Activated naive CD4-positive, alpha-beta T cell (primary cell): ENCODE results near the gene TBX1.
"Not testable (repeated sequence)": the region's sequence is repeated elsewhere in the genome, so short reads cannot be mapped to it uniquely, and the experiment has no call there.

ENCODE experiments used
- DNase-seq, 4 experiments: peaks; one replicate each; lab custom pipeline; 2025; lab: John Stamatoyannopoulos, UW

Gene TBX1

DNA sequence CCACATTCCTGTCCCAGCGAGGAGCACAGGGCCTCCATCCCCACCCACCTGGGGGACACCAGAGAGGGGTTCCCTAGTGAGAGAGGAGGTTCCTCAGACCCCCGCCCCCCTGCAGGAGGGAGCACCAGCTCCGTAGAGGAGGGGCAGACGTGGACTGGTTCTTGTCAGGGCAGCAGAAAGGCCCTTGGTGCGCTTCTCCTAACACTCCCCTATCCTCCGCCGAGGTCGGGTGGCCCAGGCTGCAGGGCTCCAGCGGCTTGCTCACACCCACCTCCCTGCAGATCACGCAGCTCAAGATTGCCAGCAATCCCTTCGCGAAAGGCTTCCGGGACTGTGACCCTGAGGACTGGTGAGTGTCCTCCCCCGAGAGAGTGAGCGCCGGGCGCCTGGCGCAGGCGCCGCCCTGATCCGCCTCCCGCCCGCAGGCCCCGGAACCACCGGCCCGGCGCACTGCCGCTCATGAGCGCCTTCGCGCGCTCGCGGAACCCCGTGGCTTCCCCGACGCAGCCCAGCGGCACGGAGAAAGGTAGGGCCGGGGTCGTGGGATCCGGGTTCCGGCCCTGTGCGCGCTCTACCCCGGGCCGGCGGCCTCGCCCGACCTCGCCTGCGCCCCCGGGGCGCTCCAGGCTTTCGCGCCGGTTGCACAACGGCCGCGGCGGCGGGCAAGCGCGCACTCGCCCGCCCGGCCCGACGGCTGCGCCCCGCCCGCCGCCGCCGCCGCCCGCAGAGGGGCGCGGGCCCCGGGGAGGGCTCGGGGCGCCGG, 5.1 kb downstream of the TBX1 start:
- no peak for DNase-seq

DNA sequence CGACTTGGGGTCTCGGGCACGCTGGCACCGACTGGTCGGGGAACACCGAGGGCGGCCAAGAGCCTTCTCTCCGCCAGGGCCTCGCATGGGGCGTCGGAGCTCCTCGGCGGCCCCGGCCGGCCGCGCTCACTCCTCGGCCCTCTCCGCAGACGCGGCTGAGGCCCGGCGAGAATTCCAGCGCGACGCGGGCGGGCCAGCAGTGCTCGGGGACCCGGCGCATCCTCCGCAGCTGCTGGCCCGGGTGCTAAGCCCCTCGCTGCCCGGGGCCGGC, 5.6 kb downstream of the TBX1 start:
- DNase-seq, result no peak

DNA sequence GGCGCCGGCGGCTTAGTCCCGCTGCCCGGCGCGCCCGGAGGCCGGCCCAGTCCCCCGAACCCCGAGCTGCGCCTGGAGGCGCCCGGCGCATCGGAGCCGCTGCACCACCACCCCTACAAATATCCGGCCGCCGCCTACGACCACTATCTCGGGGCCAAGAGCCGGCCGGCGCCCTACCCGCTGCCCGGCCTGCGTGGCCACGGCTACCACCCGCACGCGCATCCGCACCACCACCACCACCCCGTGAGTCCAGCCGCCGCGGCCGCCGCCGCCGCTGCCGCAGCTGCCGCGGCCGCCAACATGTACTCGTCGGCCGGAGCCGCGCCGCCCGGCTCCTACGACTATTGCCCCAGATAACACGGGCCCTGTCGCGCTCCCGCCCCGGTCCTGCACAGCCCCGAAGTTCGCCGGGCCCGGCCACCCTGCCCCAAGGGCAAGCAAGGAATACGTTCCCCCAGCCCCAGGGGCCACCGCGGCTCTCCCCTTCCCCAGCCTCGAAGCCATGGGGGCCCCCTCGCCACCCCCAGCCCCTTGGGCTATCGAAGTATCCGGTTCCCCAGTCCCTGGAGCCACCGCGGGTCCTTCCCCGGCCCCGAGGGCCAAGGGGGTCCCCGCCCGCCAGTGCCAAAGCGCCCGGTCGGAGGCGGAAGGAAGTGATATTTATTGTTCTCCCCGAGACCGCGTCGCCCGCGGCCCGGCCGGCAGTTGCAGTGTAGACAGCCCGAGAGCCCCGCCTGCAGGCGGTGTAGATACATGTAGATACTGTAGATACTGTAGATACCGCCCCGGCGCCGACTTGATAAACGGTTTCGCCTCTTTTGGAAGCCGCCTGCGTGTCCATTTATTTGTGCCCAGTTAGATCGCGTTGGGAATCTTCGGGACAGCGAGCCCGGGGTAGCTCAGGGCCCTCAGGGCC, 6.2 kb downstream of the TBX1 start:
- peak in 2 of 4 experiments; percentile 9 to 19 for DNase-seq

DNA sequence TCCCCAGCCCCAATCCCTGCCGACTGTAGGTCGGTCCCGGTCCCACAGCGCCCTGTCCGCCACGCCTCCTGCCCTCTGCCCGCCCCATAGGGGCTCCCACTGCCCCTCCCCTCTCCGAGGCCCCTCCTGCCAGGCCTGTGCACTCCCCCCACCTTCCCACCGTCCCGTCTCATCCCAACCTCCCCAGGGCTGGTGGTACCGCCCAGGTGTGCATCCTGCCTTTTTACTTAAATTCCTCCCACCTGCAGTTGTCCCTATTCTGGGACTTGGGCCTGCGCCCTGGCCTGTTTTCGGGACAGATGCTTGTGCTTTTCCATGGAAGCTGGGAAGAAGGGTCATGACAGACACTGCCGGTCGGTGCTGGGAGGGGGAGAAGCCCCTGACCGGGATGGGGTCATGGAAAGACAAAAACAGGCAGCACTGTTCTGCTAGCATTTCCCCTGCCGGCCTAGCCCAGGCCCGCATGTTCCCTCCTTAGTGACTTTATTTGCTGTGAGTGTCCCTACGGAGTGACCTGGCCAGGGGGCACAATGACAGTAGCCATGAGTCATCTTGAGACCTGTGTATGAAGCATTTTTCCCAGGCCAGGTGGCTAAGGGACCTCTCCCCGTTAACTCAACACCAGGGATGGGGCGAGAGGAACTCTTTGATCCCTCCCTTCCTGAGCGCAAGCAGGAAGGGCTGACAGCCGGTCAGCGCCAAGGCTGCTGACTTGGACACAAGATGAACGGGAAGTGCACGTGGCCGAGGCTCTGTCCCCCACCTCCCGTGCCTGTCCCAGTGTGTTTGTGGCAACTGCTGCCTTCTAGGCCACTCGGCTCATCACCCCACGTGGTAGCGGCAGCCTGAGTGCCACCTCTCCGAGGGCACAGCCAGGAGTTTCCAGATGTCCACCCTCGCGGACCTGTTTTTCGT, 7.1 kb downstream of the TBX1 start:
- no peak for DNase-seq

DNA sequence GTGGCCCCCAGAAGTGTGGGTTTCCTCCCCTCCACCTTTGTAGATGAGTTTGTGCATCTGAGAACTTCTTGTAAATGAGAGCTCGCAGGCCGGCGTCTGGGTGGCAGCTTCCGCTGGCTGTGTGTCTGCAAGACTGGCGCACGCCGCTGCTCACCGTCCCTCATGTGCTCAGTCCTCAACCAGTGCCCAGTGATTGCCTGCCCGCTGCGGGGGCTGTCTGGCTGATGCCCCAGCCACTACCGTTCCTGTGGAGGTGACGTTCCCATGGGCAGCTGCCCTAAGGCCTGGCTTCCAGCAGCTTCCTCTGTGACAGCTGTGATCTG, 8.8 kb downstream of the TBX1 start:
- DNase-seq, result no peak

DNA sequence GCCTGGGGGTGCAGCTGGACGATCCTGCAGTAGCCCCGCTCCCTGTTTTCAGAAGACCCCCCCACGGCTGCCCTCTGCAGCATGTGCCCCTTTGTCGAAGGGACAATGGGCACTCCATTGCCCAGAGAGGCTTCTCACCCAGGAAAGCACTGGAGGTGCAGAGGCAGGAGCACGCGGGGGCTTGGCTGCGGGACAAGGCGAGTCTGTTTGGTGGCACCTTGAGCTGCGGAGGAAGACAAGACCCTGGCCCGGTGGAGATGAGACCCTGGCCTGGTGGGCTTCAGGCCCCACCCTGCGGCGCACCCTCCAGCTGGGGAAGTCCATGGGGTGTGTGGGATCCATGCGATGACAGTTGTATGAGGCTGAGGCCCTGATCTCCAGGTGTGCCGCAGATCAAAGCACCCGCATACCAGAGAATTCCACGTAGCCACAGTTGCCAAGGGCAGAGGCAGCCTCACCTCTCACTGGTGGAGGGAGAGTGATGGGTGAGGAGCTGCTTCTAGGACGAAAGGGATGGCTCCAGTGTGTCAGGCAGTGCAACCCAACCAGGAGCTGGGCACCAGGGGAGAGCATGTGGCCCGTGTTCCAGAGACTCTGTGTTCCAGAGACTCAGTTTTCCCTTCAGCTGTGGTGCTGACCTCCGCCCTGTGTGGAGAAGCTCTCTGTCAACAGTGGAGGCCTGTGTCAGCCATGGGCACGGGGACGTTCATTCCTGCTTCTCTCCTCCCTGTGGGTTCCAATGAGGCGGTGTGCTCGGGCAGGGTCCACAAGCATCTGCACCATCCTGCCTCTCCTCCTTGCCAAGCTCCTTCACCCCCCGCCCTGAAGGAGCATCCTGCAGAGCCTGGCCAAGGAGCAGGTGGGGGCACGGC, 10.0 kb downstream of the TBX1 start:
- no peak for DNase-seq

DNA sequence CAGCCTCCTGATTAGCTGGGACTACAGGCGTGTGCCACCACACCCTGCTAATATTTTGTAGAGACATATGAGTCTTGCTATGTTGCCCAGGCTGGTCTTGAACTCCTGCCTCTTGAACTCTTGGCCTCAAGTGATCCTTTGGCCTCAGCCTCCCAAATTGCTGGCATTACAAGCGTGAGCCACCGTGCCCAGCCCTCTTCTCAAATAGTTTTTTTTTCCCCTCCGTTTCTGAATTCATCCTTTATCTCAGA, 11.8 kb downstream of the TBX1 start:
- no peak for DNase-seq

DNA sequence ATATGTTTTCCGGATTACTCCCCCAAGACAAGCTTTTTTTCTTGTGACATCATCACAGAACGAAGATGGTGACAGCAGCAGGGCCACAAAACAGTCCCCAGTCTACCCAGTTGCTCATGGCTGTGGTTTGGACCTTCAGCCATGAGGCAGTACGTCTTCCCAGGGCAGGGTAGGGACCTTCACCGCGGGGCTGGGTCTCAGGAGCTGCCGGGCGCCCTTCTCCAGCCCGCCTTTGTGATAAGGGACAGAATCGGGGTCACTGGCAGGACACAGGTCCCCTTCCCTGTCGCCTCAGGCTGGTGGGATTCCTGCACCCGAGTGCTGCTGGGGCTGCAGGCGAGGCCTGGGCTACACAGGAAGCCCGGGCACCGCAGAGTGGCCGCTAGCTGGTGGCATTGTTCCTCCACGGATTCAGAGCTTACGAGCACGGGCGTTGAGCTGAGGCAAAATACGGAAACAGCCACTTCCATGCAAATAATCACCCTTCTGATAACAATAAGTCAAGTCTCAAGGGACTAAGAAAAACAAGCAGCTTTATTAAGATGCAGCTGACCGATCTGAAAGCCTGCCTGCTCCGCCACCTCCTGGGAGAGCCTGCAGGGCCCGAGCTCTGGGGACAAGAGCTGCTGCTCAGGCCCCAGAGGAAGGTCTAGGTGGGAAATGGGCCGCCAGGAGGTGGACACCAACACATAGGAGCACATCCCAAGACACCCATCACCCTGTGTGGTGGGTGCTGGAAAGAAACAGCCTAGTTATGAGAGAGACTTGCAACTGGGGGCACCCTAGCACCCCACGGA, 12.3 kb downstream of the TBX1 start:
- DNase-seq, result no peak

DNA sequence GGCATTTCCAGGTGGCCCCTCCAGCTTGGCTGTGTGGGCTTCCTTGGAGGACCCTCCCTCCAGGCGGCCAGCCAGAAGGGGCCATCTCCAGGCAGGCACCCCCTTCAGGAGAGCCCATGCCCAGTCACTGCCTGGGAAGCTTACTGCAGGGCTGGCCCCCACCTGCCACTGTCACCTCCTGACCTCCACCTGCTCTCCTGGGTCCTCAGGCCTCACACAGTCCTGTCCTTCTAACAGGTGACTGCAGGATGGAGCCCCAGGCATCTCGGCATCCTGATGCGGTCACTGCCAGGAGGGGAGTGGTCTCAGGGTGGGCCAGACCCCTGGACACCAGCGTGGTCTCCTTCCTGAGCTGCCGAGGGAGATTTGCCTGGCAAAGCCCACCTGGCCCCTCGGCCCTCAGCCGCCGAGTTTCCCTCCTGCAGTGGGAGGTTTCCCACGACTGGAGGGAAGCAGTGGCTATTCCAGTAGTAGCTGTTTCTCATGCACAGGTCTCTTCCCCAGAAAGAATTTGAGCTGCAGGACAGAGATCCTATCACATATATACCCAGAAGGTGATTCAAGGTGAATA, 13.0 kb downstream of the TBX1 start:
- DNase-seq, result no peak

DNA sequence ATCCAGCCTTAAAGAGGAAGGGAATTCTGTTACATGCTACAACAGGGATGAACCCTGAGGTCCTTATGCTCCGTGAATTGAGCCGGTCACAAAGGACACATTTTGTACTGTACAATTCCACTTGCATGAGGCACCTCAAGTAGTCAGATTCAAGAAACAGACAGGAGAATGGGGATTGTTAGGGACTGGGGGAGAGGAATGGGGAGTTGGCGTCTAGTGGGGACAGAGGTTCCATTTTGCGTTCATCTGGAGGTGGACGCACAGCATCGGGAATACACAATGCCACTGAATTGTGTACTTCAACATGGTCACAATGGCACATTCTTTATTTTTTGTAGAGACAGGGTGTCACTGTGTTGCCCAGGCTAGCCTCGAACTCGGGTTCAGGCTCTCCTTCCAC, 14.1 kb downstream of the TBX1 start:
- DNase-seq, result no peak

DNA sequence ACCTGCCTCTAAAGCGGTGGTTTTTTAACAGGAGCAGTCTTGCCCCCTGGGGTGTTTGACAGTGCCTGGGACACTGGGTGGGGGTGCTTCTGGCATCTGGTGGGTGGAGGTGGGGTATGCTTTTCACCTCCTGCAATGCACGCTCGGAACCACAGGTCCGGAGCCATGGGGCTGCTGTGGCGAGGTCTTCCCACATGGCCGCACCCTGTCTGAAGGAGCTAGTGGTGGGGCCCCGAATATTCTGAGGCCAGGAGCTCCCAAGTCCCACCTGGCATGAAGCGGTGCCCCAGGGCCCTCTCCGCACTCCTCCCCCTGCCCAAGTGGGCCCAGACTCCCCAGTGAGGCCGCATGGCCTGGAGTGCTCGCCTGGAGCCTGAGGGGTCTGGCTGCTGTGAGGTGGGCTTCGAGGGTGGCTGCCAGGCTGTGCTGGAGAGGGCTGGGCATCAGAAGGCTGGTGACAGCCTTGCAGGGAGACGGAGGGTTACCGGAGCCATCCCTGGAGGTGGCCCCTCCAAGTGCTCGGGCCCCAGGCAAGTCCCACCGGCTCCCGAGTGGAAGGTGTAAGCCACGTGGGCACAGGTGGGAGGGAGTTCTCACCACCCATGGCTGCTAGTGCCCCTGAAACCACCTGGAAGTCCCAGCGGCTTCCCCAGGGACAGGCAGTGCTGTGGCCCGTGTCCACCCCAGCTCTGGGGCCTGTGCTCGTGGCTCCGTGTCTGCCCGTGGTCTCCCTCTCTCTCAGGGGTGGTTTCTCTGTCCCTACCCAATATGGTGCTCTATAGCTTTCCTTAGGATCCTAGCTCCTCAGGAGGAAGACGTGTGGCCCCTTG, 15.1 kb downstream of the TBX1 start:
- DNase-seq, result no peak

DNA sequence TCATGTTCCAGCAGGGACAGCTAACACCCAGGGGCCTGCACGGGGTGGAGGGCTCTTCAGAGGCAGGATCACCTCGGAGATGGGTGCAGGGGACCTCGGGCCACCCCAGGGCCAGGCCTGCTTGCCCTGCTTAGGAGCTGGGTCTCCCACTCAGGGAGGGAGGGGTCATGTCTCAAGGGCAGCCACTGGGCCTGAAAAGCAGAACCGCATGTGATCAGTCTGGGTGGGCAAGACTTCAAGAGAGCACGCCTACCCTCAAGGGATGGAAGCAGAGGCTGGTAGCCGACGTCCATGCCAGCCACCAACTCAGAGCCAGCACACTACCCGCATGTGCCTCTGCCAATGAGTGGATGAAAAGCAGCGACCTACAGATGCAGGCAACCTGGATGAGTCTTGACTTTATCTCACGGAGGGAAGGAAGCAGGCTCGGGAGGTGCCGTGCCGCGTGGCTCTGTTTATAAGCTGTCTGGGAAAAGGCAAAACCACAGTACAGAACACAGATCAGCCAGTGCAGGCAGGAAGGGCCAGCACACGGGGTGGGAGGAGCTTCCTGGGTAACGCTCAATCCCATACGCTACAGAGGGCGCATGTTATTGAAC, 16.0 kb downstream of the TBX1 start:
- DNase-seq, result no peak

DNA sequence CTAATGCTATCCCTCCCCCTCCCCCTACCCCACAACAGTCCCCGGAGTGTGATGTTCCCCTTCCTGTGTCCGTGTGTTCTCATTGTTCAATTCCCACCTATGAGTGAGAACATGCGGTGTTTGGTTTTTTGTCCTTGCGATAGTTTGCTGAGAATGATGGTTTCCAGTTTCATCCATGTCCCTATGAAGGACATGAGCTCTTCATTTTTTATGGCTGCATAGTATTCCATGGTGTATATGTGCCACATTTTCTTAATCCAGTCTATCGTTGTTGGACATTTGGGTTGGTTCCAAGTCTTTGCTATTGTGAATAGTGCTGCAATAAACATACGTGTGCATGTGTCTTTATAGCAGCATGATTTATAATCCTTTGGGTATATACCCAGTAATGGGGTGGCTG, 16.6 kb downstream of the TBX1 start:
- DNase-seq, result not testable (repeated sequence)

DNA sequence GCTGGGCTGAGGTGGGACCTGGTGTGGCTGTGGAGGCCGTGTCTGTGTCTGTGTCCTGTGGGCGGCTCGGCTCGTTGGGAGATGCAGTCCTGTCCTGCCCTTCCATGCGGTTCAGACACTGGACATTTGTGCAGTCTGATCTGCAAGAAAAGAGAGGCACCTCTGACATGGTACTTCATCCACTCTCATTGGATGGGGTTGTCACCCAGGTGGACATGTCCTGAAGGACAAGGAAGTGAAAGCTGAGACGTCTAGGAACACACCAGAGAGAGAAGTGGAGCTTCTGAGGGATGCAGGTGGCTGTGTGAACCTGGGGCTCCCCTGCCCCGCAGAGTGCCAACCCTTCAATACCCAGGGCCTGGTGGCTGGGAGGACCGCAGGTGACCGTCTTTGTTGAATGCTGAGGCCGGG, 18.4 kb downstream of the TBX1 start:
- no peak for DNase-seq

DNA sequence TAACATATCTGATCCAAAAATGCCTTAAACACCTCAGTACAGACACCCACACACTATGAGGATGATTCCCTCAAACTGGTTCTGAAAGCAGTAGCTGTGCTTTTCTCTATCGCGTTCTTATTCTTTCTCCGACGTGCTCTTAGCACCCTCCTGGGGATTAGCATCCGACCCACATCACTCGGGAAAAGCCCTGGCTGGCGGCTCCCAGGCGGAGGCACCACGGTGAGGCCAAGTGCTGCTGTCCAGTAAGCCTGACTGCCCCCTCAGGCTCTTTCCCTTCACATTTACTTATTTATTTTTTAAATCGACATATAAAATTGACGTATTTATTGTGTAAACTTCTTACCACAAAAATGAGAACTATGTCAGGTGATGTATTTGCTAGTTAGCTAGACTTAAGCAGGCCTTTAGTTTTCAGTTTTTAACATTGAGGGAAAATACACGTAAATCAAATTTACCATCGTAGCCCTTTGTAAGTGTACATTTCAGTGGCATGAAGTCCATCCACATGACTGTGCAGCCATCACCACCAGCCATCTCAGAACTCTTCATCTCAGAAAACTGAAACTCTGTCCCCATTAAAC, 19.2 kb downstream of the TBX1 start:
- no peak for DNase-seq

DNA sequence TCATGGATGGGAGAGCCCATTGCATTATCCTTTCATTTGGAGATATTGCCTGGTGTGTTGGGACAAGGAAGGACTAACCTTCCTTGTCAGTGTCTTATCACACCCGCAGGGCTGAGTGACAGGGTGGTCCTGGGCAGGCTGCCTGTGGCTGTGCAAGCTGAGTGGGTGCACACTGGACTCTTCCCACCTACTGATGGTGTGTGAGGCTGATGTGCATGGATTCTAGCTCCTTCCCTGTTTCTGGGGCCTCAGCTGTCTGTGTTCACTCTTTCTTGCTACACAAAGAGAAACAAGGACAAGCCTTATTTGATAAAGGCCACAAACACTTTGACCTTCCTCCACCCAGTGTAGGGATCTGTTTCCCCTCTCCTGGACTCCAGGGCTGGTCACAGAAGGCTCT, 22.0 kb downstream of the TBX1 start:
- DNase-seq, result no peak

DNA sequence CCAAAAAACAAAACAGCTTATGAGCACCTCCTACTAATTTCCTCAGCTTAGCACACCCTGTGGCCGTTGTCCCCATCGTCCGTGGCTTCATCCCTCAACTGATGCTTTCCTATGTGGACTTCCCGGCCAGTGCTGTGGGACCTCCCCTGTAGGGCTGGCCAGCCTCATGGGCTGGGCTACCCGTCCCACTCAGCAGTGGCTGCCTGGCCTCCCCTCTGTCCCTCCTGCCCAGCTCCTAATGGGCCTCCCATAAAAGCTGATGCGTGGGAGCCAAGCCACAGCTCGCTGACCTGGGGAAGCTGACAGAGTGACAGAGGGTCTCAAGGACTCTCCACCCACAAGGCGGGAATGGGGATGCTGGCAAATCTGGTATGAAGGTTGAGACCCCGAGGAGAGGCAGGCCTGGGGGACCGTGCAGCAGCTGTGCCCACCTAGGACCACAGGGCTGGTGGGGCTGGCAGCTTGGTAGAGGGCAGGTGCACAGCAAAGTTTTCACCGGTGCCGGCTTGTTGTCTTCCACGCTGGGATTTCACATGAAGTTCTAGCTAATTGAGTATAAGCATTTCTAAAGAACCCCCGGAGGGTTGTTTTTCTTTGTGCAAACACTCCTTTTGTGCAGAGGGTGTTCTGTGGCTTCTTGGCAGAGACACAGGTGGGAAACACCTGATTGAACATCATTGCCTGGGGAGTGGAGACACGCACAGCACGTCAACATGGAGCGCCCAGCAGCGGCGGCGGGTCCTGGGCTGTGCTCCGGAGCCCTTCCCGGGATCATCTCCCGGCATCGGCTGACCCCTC, 23.2 kb downstream of the TBX1 start:
- DNase-seq, result no peak
